DND-41 (cell line): ENCODE data around the gene KMT5C.

Experiments used
- ATAC-seq: fragments of 200-7000 bp; cut with Tn5 transposase; 3 replicates; pipeline ENCODE4 v1.9.1; 2021; ENCODE audit warnings: low read depth; ENCODE audit not compliant: insufficient read depth
- DNase-seq: peaks from one replicate; pipeline ENCODE4 v3.0.0-alpha.2; 2020
- H2AFZ ChIP-seq: 2 replicates; pipeline ENCODE4 v1.6.0; 2012; ENCODE audit warnings: low read depth, low read length
- H3K27ac ChIP-seq: 2 replicates; pipeline ENCODE4 v1.5.1; 2012; ENCODE audit warnings: low read length, inconsistent platforms
- H3K27me3 ChIP-seq: fragments of 200-600 bp; sonication (generic); 2 replicates; pipeline ENCODE4 v1.6.0; 2012; ENCODE audit warnings: low read length, mild to moderate bottlenecking, inconsistent platforms; ENCODE audit not compliant: insufficient read depth, poor library complexity
- H3K36me3 ChIP-seq: 2 replicates; pipeline ENCODE4 v1.5.1; 2012; ENCODE audit warnings: low read length, inconsistent platforms; ENCODE audit not compliant: insufficient read depth
- H3K4me1 ChIP-seq: 2 replicates; pipeline ENCODE4 v1.5.1; 2012; ENCODE audit warnings: mild to moderate bottlenecking, low read length; ENCODE audit not compliant: insufficient read depth
- H3K4me2 ChIP-seq: 2 replicates; pipeline ENCODE4 v1.6.0; 2012; ENCODE audit warnings: mild to moderate bottlenecking, moderate library complexity, low read length, inconsistent platforms; ENCODE audit not compliant: insufficient read depth
- H3K4me3 ChIP-seq, 2 experiments: fragments of 200-600 bp in 1 of 2; shearing (Covaris generic) in 1 of 2; 2 replicates each; pipeline ENCODE4 v1.5.1; 2012 to 2016; ENCODE audit warnings: inconsistent platforms in 2 of 2, low read length in 2 of 2, mild to moderate bottlenecking in 2 of 2, low read depth in 1 of 2, moderate library complexity in 1 of 2
- H3K79me2 ChIP-seq: 2 replicates; pipeline ENCODE4 v1.6.0; 2012; ENCODE audit warnings: low read length, inconsistent platforms; ENCODE audit not compliant: insufficient read depth
- H3K9ac ChIP-seq: 2 replicates; pipeline ENCODE4 v1.6.0; 2012; ENCODE audit warnings: low read depth, mild to moderate bottlenecking, inconsistent platforms, low read length, moderate library complexity
- H3K9me3 ChIP-seq: 2 replicates; pipeline ENCODE4 v1.5.1; 2012; ENCODE audit warnings: low read length, moderate library complexity, mild to moderate bottlenecking, inconsistent platforms; ENCODE audit not compliant: insufficient read depth, severe bottlenecking
- H4K20me1 ChIP-seq: 2 replicates; pipeline ENCODE4 v1.6.0; 2012; ENCODE audit warnings: low read length; ENCODE audit not compliant: insufficient read depth
- EZH2 ChIP-seq: IDR thresholded peaks from 3 replicates; pipeline ENCODE4 v1.6.1; 2012; ENCODE audit warnings: borderline replicate concordance, low read depth, mild to moderate bottlenecking, moderate library complexity, low read length, inconsistent platforms; ENCODE audit not compliant: severe bottlenecking
- TF ChIP-seq, protein P1 (sequence below): IDR thresholded peaks from 2 replicates; pipeline ENCODE4 v1.5.1; 2012; ENCODE audit warnings: borderline replicate concordance, low read length, moderate library complexity, mild to moderate bottlenecking; ENCODE audit not compliant: poor library complexity, severe bottlenecking; ENCODE audit errors: extremely low read depth

KMT5C gene

DNA sequence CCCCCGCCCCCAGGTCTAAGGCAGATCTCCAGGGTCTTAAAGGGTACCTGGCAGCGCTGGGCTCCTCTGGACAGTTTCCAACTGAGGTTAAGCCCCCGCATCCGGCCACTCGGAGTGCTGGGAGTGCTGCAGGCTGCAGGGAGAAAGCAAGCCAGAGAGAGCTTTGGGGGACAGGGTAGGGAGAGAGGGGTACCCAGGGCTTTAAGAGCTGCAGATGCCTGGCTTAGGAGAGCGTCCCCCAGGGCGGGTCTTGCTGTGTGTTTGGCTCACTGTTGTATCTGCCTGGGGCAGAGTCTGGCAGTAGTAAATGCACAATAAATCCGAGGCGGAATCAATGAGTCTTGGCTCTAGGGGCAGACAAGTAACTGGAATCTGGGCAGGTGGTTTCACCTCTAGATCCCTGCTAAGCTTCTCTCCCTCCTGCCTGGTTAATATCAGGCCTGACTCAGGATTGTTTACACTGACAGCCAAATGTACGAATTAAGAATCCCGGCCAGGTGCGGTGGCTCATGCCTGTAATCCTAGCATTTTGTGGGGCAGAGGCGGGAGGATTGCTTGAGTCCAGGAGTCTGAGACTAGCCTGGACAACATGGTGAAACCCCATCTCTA is 15.6 kb downstream of the KMT5C start:
- no peak overlapping the region for H3K4me2 ChIP-seq
- H3K36me3 ChIP-seq: no peaks in the 10 kb centered on the region
- H3K79me2 ChIP-seq: no peaks in the 10 kb centered on the region
- H3K27ac ChIP-seq: no peak overlapping the region
- no peak overlapping the region for H3K9ac ChIP-seq
- H3K4me3 ChIP-seq: no peak overlapping the region
- TF ChIP-seq EZH2: no peak
- TF ChIP-seq, protein P1, sequence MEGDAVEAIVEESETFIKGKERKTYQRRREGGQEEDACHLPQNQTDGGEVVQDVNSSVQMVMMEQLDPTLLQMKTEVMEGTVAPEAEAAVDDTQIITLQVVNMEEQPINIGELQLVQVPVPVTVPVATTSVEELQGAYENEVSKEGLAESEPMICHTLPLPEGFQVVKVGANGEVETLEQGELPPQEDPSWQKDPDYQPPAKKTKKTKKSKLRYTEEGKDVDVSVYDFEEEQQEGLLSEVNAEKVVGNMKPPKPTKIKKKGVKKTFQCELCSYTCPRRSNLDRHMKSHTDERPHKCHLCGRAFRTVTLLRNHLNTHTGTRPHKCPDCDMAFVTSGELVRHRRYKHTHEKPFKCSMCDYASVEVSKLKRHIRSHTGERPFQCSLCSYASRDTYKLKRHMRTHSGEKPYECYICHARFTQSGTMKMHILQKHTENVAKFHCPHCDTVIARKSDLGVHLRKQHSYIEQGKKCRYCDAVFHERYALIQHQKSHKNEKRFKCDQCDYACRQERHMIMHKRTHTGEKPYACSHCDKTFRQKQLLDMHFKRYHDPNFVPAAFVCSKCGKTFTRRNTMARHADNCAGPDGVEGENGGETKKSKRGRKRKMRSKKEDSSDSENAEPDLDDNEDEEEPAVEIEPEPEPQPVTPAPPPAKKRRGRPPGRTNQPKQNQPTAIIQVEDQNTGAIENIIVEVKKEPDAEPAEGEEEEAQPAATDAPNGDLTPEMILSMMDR: no peak
- H3K9me3 ChIP-seq: no peaks in the 10 kb centered on the region
- ATAC-seq: no peak
- no peaks in the 10 kb centered on the region for H3K4me1 ChIP-seq
- no peak for DNase-seq
- no peaks in the 10 kb centered on the region for H3K27me3 ChIP-seq
- no peaks in the 10 kb centered on the region for H4K20me1 ChIP-seq
- no peak overlapping the region for H2AFZ ChIP-seq

DNA sequence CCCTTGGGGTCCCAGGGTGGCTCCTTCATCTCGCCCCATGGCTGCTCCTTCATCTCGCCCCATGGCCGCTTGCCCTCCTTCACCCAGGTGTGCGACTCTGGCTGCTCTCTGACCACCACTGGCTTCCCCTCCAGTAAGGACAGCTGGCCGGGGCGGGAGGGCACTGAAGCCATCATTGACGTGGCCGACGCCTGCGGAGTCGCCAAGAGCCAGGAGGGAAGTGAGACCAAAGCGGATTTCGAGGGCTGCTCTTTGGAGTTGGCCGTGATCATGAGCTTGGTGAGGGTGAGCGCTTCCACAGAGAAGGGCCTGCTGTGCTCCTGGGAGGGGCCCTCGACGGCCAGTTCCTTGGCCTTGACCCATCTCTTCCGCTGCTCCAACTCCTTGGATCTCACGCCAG is 18.8 kb downstream of the KMT5C start:
- Histone ChIP-seq H3K9ac (no peak overlapping the region), H3K27ac (no peak overlapping the region), H3K4me2 (no peak overlapping the region), H3K79me2 (no peaks in the 10 kb centered on the region), H3K9me3 (no peaks in the 10 kb centered on the region), H3K27me3 (no peaks in the 10 kb centered on the region), H3K4me1 (no peaks in the 10 kb centered on the region), H4K20me1 (no peaks in the 10 kb centered on the region), H3K36me3 (no peaks in the 10 kb centered on the region), H2AFZ (no peak overlapping the region), H3K4me3 (no peak overlapping the region)
- no peak for TF ChIP-seq EZH2
- TF ChIP-seq, protein P1: no peak
- no peak for ATAC-seq
- no peak for DNase-seq

DNA sequence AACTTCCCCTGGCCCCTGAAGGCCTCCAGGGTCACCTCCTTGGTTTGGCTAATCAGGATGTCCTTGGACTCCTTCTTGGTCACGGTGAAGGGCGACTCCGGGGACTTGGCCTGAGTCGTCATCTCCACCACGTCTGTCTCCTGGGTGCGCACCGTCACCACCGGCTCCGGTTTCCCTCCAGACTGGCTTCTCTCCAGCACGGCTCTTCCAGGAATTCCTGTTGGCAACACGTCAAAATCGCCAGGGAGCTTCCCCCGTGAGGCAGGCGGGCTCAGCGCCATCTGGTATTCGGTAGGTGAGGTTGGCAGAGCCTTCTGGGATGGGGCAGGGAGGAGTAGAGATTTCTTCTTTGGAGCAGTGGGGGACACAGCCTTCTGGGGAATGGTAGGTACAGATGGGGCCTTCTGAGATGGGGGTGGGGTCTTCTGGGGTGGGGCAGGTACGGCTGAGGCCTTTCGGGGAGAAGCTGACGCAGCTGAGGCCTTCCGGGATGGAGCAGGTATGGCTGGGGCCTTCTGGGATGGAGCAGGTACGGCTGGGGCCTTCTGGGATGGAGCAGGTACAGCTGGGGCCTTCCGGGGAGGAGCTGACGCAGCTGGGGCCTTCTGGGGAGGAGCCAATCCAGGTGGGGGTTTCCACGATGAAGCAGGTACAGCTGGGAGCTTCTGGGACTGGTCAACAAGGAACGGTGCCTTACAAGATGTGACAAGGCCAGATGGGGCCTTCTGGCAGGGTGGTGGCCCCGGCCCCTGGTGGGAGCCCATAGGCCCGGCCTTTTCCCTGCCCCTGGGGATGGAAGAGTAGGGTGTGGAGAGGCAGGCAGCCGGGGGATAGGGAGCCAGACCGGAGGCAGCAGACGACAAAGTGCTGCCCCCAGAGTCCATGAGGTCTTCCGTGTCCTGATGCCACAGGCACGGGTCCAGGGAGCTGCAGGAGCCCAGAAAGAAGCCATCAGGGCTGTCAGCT is 19.6 kb downstream of the KMT5C start:
- Histone ChIP-seq H3K79me2 (no peaks in the 10 kb centered on the region), H3K4me3 (no peak overlapping the region), H3K27me3 (no peaks in the 10 kb centered on the region), H3K36me3 (no peaks in the 10 kb centered on the region), H3K9ac (no peak overlapping the region), H4K20me1 (no peaks in the 10 kb centered on the region), H3K27ac (no peak overlapping the region), H3K4me1 (no peaks in the 10 kb centered on the region), H3K4me2 (no peak overlapping the region), H2AFZ (no peak overlapping the region), H3K9me3 (no peaks in the 10 kb centered on the region)
- DNase-seq (no peak), ATAC-seq (no peak)
- TF ChIP-seq, protein P1: no peak
- no peak for TF ChIP-seq EZH2
